ENCODE measurements around the gene CAMKMT.

Gene CAMKMT

GRCh38 chr2:44774826-44775492 is 413.2 kb downstream of the CAMKMT start:
- H3K27ac ChIP-seq = no peak overlapping the region
- no peak for DNase-seq (ENCODE audit: low spot score)
- CTCF ChIA-PET = interaction anchor here (0.5 to 0.6 kb wide), 2 partner anchors 37 to 290 kb away, joined by 3 read pairs; no protein-coding TSS in a partner anchor
- no peak for TF ChIP-seq CTCF (conservative IDR thresholded peaks at IDR 0.05; ENCODE audit: low read depth)
- POLR2A ChIA-PET (ENCODE audit: low non-redundant PET) = no interaction called here

DNA sequence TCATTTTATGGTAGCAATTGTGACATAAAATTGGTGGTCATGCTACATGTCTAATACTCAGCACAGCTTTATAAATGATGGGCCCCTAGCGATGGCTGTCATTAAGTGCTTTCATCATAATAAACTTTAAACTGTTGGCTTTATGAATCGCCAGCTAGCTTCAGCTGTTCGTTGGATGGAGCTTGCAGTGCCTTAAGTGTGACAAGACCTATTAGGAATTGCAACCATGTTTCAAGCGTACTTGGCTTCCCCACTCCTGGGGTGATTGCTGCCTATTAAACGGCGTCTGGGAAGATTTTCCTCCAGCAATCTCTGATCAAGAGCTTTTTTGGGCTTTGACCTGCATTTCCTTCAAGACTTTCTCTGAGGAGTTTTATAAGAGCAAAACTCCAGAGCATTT is 415.3 kb downstream of the CAMKMT start:
- ChIA-PET CTCF (interaction anchor here (0.5 to 0.6 kb wide), 2 partner anchors 252 to 298 kb away, joined by 3 to 4 read pairs; no protein-coding TSS in a partner anchor), POLR2A (ENCODE audit: low non-redundant PET) (no interaction called here)

GRCh38 chr2:44777537-44777936 is 415.8 kb downstream of the CAMKMT start:
- POLR2A ChIA-PET (ENCODE audit: low non-redundant PET) = no interaction called here
- H3K27ac ChIP-seq = no peak overlapping the region
- no peak for TF ChIP-seq CTCF (conservative IDR thresholded peaks at IDR 0.05; ENCODE audit: low read depth)
- CTCF ChIA-PET = interaction anchor here (0.5 to 0.6 kb wide), 2 partner anchors 253 to 298 kb away, joined by 3 to 4 read pairs; no protein-coding TSS in a partner anchor
- DNase-seq (ENCODE audit: low spot score) = no peak

More for the DNA sequence above, 415.3 kb downstream of the CAMKMT start:
- DNase-seq (ENCODE audit: low spot score) = no peak
- no peak overlapping the region for H3K27ac ChIP-seq
- no peak for TF ChIP-seq CTCF (conservative IDR thresholded peaks at IDR 0.05; ENCODE audit: low read depth)

DNA sequence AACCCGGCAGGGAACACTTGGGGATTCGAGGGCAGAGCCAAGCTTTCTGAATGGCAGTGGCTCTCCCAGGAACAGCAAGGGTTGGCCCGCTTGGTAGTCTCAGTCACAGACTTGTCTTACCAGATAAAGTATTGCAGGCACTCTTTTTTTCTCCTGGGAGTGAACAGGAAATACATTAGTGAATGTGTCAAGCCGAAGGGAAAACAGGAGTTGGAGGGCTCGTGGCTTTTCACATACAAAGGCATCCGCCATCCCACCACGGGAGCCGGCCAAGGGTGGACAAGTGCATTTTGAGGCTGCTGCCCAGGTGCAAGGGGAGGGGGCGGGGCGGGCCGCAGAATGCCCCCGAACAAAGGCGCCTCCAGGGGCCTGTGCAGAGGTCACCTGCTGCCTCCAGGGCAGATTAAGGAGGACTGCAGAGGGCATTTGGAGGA is 416.5 kb downstream of the CAMKMT start:
- no peak for DNase-seq (ENCODE audit: low spot score)
- ChIA-PET CTCF (no interaction called here), POLR2A (ENCODE audit: low non-redundant PET) (no interaction called here)
- no peak for TF ChIP-seq CTCF (conservative IDR thresholded peaks at IDR 0.05; ENCODE audit: low read depth)
- H3K27ac ChIP-seq = no peak overlapping the region

DNA sequence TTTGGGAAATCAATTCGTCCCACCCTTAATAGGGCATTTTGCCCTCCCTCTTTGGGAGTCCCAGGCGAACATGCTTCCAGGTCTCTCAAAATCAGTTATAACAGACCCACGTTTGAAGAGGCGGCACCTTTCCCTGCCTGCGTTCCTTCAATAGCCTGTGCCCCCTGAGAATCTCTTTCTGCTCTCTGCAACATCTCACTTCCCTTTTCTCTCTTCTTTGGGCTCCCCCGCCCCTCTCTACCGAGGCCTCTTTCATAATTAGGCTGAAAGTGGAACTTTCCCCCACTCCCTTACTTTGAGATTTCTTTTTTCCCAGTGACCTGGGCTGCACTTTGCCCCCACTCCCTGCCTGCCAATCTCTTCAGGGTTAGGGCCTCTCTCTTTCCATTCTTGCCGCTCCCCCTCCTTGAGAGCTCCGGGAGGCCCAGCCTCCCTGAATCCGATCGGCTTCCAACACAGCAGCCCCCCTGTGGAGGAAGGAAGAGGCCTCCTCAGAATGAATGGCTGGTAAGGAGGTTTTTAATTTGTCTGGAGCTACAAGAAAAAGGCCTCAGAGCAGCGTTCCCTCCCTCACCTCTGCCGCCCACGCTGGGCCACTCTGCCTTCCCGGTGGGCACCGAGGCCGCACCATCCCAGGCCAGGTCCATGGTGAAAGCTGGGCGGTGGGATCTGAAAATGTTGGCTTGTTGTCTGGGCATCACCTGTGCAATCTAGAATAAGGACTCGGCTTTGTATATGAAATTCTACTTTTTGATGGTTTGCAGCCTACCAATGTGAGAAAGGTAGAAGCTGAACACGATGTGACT is 417.1 kb downstream of the CAMKMT start:
- DNase-seq (ENCODE audit: low spot score) = no peak
- no peak for TF ChIP-seq CTCF (conservative IDR thresholded peaks at IDR 0.05; ENCODE audit: low read depth)
- CTCF ChIA-PET = no interaction called here
- H3K27ac ChIP-seq = no peak overlapping the region
- POLR2A ChIA-PET (ENCODE audit: low non-redundant PET) = no interaction called here

DNA sequence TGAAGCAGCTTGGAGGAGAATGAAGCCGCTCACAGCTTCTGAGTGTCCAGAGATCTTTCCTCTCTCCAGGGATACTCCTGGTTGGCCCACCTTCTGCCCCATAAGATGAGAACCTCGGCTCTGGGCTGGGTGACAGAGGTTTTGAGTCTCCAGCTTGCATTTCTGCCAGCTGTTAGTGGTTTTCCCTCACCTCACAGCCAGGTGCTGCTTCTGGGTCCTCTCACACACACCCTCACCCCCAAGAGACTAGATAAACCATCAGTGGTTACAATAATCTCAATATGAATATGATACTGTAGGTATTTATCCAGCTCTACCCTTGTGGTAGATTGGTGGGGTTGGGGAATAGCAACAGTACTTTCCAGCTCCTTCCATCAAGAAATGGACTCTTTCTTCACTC is 418.0 kb downstream of the CAMKMT start:
- DNase-seq (ENCODE audit: low spot score) = no peak
- no peak for TF ChIP-seq CTCF (conservative IDR thresholded peaks at IDR 0.05; ENCODE audit: low read depth)
- CTCF ChIA-PET = no interaction called here
- POLR2A ChIA-PET (ENCODE audit: low non-redundant PET) = no interaction called here
- H3K27ac ChIP-seq = no peak overlapping the region

Data from RWPE1 (cell line).